ENCODE results near the gene CRYBG1. TPM values are rescaled to one million over a fixed set of nuclear protein-coding genes. Genes with fewer than 3 reads are reported as not detected.

CRYBG1 gene
- total RNA-seq, 1 donor from 2014 or later = 3.7 TPM

DNA sequence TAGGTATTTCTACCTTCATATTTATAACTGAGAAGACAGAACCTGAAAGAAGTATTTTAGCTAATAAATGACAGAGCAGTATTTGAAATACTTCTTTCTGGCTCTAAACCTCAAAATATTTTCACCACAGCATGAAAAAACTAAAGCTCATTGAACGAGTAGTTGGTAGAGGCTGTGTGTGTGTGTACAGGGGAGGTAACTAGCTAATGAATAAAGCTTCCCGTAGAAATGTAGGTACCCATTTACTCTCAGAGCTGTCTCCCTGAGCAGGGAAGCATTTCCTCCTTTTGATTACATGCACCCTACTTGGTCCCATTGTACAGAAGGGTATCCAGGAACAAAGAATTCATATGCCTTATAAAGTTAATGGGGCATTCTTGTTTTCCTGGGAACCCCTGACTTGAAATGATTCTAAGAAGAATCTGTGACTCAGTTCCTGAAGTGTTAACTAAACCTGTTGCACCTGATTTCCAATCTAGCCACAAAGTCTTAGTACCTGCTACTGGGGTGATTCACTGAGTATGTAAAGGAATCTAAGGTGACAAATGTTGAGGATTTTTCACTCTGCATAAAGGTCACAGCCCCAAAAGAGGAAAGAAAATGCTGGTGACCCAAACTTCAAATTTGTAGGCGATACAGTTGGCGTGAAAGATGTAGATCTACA, 12.5 kb downstream of the CRYBG1 start:
- Histone ChIP-seq H3K4me1 (ENCODE audit: control insufficient read depth in 3 of 3, insufficient read depth in 3 of 3, low read length in 3 of 3) (peaks cover 0 to 5% (median 0%) of the 10 kb centered on the region in 3 donors), H3K9me3 (ENCODE audit: control insufficient read depth in 3 of 3, low read length in 3 of 3) (no peaks in the 10 kb centered on the region), H3K27me3 (ENCODE audit: control insufficient read depth in 3 of 3, insufficient read depth in 3 of 3, low read length in 3 of 3) (no peaks in the 10 kb centered on the region), H3K9ac (ENCODE audit: low read depth in 1 of 3, low read length in 3 of 3) (no peak overlapping the region), H3K27ac (ENCODE audit: low read depth, low read length) (no peak overlapping the region), H3K4me3 (ENCODE audit: low read length in 3 of 3) (no peak overlapping the region), H3K36me3 (ENCODE audit: control insufficient read depth in 3 of 3, insufficient read depth in 3 of 3, low read length in 3 of 3) (no peaks in the 10 kb centered on the region)

DNA sequence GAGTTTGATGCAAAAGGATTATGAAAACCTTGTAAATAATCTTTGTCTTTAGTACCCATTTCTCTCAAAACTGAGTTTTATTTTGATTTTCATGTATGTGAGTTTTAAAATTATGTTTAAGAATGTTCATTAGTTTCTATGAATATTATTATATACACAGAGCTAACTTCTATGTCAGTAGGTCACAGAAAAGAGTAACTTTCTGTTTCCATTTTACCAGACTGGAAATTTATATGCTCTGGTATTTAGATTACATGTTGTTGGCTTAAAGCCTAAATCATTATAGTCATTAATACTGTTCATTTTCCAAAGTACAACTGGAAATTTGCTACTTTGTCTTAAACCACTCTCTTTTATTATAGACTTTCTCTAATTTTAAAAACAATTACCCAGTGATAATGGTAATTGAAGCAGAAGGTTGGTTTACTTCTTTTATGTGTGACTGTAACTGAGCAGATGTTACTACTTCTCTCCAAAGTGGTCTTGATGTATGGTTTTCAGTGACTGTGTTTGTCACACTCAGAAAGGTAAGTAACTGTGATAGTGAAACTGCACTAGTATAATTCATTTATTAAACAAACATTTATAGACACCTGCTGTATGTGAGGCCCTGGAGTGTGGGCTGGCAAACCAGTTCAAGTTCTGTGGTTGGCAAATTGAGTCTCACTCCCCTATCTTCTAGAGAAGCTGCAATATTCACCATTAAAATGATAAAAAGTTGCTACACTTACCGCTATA, 13.2 kb downstream of the CRYBG1 start:
- Histone ChIP-seq H3K4me3 (ENCODE audit: low read length in 3 of 3) (no peak overlapping the region), H3K27me3 (ENCODE audit: control insufficient read depth in 3 of 3, insufficient read depth in 3 of 3, low read length in 3 of 3) (no peaks in the 10 kb centered on the region), H3K9me3 (ENCODE audit: control insufficient read depth in 3 of 3, low read length in 3 of 3) (no peaks in the 10 kb centered on the region), H3K36me3 (ENCODE audit: control insufficient read depth in 3 of 3, insufficient read depth in 3 of 3, low read length in 3 of 3) (no peaks in the 10 kb centered on the region), H3K9ac (ENCODE audit: low read depth in 1 of 3, low read length in 3 of 3) (no peak overlapping the region), H3K4me1 (ENCODE audit: control insufficient read depth in 3 of 3, insufficient read depth in 3 of 3, low read length in 3 of 3) (peaks cover 0 to 5% (median 0%) of the 10 kb centered on the region in 3 donors), H3K27ac (ENCODE audit: low read depth, low read length) (no peak overlapping the region)

DNA sequence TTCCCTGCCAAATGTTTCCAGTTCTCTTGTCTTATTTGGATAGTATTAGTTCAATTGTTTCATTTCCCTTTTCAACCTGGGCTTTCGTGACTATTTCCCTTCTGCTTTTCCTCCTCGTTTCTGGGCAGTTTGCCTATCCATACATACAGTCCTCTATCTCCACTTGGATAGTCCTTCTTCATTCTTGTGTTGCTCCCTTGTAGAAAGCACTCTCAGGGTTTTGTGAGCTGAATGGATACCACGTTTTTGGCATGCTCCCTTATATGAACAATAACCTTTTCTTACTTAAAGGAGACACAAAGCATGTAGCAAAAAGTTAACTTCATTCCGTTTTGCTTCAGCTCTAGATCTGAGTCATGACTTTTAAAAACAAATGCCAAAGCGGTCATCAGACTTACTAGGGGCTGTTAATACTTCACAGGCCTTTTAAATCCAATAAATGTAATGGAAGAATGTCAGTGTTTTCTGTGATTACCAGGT, 16.6 kb downstream of the CRYBG1 start:
- no peaks in the 10 kb centered on the region for H3K4me1 ChIP-seq (ENCODE audit: control insufficient read depth in 3 of 3, insufficient read depth in 3 of 3, low read length in 3 of 3)

DNA sequence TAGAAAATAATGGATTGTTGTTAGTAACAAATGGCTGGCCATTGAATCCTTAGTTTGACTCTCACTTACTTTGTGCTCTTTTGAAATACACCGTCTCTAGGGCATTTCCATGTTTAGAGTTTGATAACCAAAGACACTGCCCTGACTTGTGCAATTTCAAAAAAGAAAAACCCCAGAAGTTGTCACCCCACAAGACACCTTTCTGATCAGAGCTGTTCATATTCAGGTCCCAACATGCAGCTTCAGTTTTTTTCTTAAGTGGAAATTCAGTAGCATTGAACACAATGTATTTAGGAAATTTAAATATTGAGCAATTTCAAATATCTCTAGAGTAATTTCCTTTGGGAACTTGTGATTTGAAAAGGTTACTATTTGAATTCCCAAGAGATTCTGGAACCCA, 19.4 kb downstream of the CRYBG1 start:
- Histone ChIP-seq H3K9ac (ENCODE audit: low read depth in 1 of 3, low read length in 3 of 3) (no peak overlapping the region), H3K27ac (ENCODE audit: low read depth, low read length) (no peak overlapping the region)

More for the DNA sequence above, 16.6 kb downstream of the CRYBG1 start:
- Histone ChIP-seq H3K9ac (ENCODE audit: low read depth in 1 of 3, low read length in 3 of 3) (no peak overlapping the region), H3K9me3 (ENCODE audit: control insufficient read depth in 3 of 3, low read length in 3 of 3) (no peaks in the 10 kb centered on the region), H3K4me3 (ENCODE audit: low read length in 3 of 3) (no peak overlapping the region), H3K27ac (ENCODE audit: low read depth, low read length) (no peak overlapping the region), H3K27me3 (ENCODE audit: control insufficient read depth in 3 of 3, insufficient read depth in 3 of 3, low read length in 3 of 3) (no peaks in the 10 kb centered on the region), H3K36me3 (ENCODE audit: control insufficient read depth in 3 of 3, insufficient read depth in 3 of 3, low read length in 3 of 3) (no peaks in the 10 kb centered on the region)

DNA sequence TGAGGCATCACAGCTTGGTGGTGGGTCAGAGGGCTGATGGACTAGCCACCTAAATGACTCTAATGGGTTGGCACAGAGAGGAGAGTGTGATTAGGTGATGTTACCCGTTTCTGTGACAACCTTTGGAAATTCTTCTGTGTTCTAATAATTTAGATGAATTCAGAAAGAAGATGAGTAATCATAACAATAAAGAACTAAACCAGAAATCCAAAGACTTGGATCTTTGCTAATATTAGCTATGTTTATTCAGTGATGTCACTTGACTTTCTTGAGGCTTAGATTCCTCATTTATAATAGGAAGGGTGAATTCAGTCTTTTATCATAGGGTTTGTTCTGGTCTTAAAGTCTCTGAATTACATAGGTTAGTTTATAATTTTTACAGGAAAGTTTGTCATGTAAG, 19.9 kb downstream of the CRYBG1 start:
- H3K4me1 ChIP-seq (ENCODE audit: control insufficient read depth in 3 of 3, insufficient read depth in 3 of 3, low read length in 3 of 3) = no peaks in the 10 kb centered on the region
- H3K9ac ChIP-seq (ENCODE audit: low read depth in 1 of 3, low read length in 3 of 3) = no peak overlapping the region
- no peak overlapping the region for H3K27ac ChIP-seq (ENCODE audit: low read depth, low read length)
- no peaks in the 10 kb centered on the region for H3K27me3 ChIP-seq (ENCODE audit: control insufficient read depth in 3 of 3, insufficient read depth in 3 of 3, low read length in 3 of 3)
- no peak overlapping the region for H3K4me3 ChIP-seq (ENCODE audit: low read length in 3 of 3)
- no peaks in the 10 kb centered on the region for H3K9me3 ChIP-seq (ENCODE audit: control insufficient read depth in 3 of 3, low read length in 3 of 3)
- H3K36me3 ChIP-seq (ENCODE audit: control insufficient read depth in 3 of 3, insufficient read depth in 3 of 3, low read length in 3 of 3) = no peaks in the 10 kb centered on the region

More for the DNA sequence above, 19.4 kb downstream of the CRYBG1 start:
- no peaks in the 10 kb centered on the region for H3K27me3 ChIP-seq (ENCODE audit: control insufficient read depth in 3 of 3, insufficient read depth in 3 of 3, low read length in 3 of 3)
- no peaks in the 10 kb centered on the region for H3K9me3 ChIP-seq (ENCODE audit: control insufficient read depth in 3 of 3, low read length in 3 of 3)
- H3K4me3 ChIP-seq (ENCODE audit: low read length in 3 of 3) = no peak overlapping the region
- no peaks in the 10 kb centered on the region for H3K36me3 ChIP-seq (ENCODE audit: control insufficient read depth in 3 of 3, insufficient read depth in 3 of 3, low read length in 3 of 3)
- no peaks in the 10 kb centered on the region for H3K4me1 ChIP-seq (ENCODE audit: control insufficient read depth in 3 of 3, insufficient read depth in 3 of 3, low read length in 3 of 3)

DNA sequence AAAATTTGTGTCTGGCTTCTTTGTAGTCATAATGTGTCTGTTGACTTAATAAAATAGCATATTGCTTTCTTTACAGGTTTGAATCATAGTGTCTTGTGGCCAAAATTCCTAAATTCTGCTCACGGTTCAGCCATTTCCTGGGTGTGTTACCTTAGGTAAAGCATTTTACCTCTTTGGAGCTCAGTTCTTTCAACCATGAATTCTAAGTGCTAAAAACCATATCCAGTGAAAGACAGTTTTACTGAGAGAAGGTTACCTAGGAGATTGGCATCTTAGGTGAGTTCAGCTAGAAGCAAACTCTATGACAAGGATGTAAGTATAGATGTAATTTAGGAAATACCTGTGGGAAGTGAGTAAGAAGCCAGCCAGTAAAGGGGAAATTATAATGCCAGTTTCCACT, 20.7 kb downstream of the CRYBG1 start:
- Histone ChIP-seq H3K9ac (ENCODE audit: low read depth in 1 of 3, low read length in 3 of 3) (no peak overlapping the region), H3K36me3 (ENCODE audit: control insufficient read depth in 3 of 3, insufficient read depth in 3 of 3, low read length in 3 of 3) (no peaks in the 10 kb centered on the region), H3K4me1 (ENCODE audit: control insufficient read depth in 3 of 3, insufficient read depth in 3 of 3, low read length in 3 of 3) (no peaks in the 10 kb centered on the region), H3K9me3 (ENCODE audit: control insufficient read depth in 3 of 3, low read length in 3 of 3) (no peaks in the 10 kb centered on the region), H3K4me3 (ENCODE audit: low read length in 3 of 3) (no peak overlapping the region), H3K27me3 (ENCODE audit: control insufficient read depth in 3 of 3, insufficient read depth in 3 of 3, low read length in 3 of 3) (no peaks in the 10 kb centered on the region), H3K27ac (ENCODE audit: low read depth, low read length) (no peak overlapping the region)

DNA sequence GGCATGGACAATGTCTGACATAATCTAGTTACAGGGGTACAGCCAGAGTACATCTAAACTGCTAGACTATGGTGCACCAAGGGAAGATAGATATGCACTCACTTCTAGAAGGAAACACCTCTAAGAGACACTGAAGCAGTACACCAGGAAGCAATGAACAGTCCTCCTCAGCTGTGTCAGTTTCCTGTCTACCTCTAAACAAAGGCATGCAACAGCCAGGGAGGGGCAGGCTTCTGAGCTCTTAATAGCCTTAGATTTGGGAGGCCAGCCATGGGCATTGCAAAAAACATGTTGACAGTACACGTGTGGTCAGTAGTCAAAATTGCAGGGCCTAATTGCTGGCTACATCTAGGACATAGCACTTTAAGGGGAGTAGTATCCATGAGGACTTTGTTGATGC, 21.4 kb downstream of the CRYBG1 start:
- Histone ChIP-seq H3K4me3 (ENCODE audit: low read length in 3 of 3) (no peak overlapping the region), H3K9me3 (ENCODE audit: control insufficient read depth in 3 of 3, low read length in 3 of 3) (no peaks in the 10 kb centered on the region), H3K9ac (ENCODE audit: low read depth in 1 of 3, low read length in 3 of 3) (no peak overlapping the region), H3K27me3 (ENCODE audit: control insufficient read depth in 3 of 3, insufficient read depth in 3 of 3, low read length in 3 of 3) (no peaks in the 10 kb centered on the region), H3K4me1 (ENCODE audit: control insufficient read depth in 3 of 3, insufficient read depth in 3 of 3, low read length in 3 of 3) (no peaks in the 10 kb centered on the region), H3K36me3 (ENCODE audit: control insufficient read depth in 3 of 3, insufficient read depth in 3 of 3, low read length in 3 of 3) (no peaks in the 10 kb centered on the region), H3K27ac (ENCODE audit: low read depth, low read length) (no peak overlapping the region)

DNA sequence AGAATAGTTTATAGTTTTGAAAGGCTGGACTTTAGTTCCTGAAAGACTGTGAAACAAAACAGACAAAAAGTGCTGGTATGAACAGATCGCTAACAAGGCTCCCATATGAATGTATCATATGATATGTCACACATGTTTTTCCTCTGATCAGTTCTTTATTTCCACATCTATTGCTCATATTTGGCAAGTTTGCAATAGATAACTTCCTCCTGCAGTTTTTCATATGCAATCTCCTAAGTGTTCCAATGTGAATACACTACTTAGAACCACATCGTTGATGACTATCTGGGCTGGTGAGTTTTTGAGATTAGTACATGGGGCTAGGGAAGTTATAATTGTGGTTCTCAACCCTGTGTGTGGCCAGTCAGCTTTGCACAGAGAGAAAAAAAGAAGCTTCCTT, 23.1 kb downstream of the CRYBG1 start:
- Histone ChIP-seq H3K9me3 (ENCODE audit: control insufficient read depth in 3 of 3, low read length in 3 of 3) (no peaks in the 10 kb centered on the region), H3K36me3 (ENCODE audit: control insufficient read depth in 3 of 3, insufficient read depth in 3 of 3, low read length in 3 of 3) (no peaks in the 10 kb centered on the region), H3K27ac (ENCODE audit: low read depth, low read length) (no peak overlapping the region), H3K4me3 (ENCODE audit: low read length in 3 of 3) (no peak overlapping the region), H3K27me3 (ENCODE audit: control insufficient read depth in 3 of 3, insufficient read depth in 3 of 3, low read length in 3 of 3) (no peaks in the 10 kb centered on the region), H3K9ac (ENCODE audit: low read depth in 1 of 3, low read length in 3 of 3) (no peak overlapping the region), H3K4me1 (ENCODE audit: control insufficient read depth in 3 of 3, insufficient read depth in 3 of 3, low read length in 3 of 3) (no peaks in the 10 kb centered on the region)

DNA sequence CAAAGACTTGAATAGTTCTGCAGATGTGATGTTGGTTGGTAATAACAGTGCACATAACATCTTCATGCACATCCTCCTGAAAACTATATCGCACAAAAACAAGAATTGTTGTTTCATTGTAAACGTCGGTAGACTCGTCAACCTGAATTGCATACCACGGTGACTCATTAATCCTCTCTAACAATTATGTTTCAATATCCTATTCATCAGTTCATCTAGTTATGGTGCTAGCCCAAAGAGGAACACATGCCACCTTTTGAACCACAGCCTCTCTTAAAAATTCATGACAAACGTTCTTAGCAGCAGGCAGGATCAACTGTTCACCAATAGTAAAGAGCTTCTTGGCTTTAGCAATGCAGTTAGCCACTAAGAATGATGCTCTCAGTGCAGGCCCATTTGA, 25.0 kb downstream of the CRYBG1 start:
- Histone ChIP-seq H3K4me3 (ENCODE audit: low read length in 3 of 3) (no peak overlapping the region), H3K27ac (ENCODE audit: low read depth, low read length) (no peak overlapping the region), H3K9me3 (ENCODE audit: control insufficient read depth in 3 of 3, low read length in 3 of 3) (no peaks in the 10 kb centered on the region), H3K4me1 (ENCODE audit: control insufficient read depth in 3 of 3, insufficient read depth in 3 of 3, low read length in 3 of 3) (no peaks in the 10 kb centered on the region), H3K36me3 (ENCODE audit: control insufficient read depth in 3 of 3, insufficient read depth in 3 of 3, low read length in 3 of 3) (no peaks in the 10 kb centered on the region), H3K27me3 (ENCODE audit: control insufficient read depth in 3 of 3, insufficient read depth in 3 of 3, low read length in 3 of 3) (no peaks in the 10 kb centered on the region), H3K9ac (ENCODE audit: low read depth in 1 of 3, low read length in 3 of 3) (no peak overlapping the region)

DNA sequence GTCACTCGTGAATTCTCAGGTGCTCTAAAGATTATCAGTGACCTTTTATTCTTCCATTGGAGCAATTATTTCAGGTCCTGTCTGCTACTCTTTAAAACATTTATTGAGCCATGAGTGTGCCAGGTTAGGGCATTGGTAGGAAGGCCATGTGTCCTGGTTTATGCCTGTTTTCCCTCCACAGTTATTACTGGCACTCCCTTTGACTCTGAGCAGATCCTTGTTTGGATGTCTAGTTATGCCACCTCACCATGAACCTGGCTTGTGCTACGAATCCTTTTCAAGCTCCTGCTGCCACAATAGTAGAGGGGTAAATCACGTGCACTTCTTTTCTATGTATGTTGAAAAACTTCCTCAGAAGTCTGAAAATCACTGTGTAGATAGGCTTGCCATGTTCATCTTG, 27.4 kb downstream of the CRYBG1 start:
- Histone ChIP-seq H3K9ac (ENCODE audit: low read depth in 1 of 3, low read length in 3 of 3) (no peak overlapping the region), H3K4me1 (ENCODE audit: control insufficient read depth in 3 of 3, insufficient read depth in 3 of 3, low read length in 3 of 3) (no peaks in the 10 kb centered on the region), H3K27ac (ENCODE audit: low read depth, low read length) (no peak overlapping the region), H3K36me3 (ENCODE audit: control insufficient read depth in 3 of 3, insufficient read depth in 3 of 3, low read length in 3 of 3) (no peaks in the 10 kb centered on the region), H3K9me3 (ENCODE audit: control insufficient read depth in 3 of 3, low read length in 3 of 3) (no peaks in the 10 kb centered on the region), H3K27me3 (ENCODE audit: control insufficient read depth in 3 of 3, insufficient read depth in 3 of 3, low read length in 3 of 3) (no peaks in the 10 kb centered on the region), H3K4me3 (ENCODE audit: low read length in 3 of 3) (no peak overlapping the region)
